MM.1S (cell line): ENCODE data around the gene NPLOC4.

Experiments
- DNase-seq: peaks from one replicate; pipeline ENCODE4 v3.0.0-alpha.2; 2015
- H2AFZ ChIP-seq: fragments of 300-600 bp; sonication (generic); 2 replicates; pipeline ENCODE4 v1.6.0; 2016; ENCODE audit warnings: antibody characterized with exemption, low read length
- H3F3A ChIP-seq: fragments of 300-600 bp; sonication (generic); 2 replicates; pipeline ENCODE4 v1.6.1; 2016; ENCODE audit warnings: mild to moderate bottlenecking, antibody characterized with exemption, low read length, moderate library complexity, mixed read lengths; ENCODE audit not compliant: insufficient read depth
- H3K27ac ChIP-seq: fragments of 300-600 bp; sonication (generic); 2 replicates; pipeline ENCODE4 v1.5.1; 2016; ENCODE audit warnings: mild to moderate bottlenecking, low read length
- H3K27me3 ChIP-seq: fragments of 300-600 bp; sonication (generic); replicated peaks from 2 replicates; pipeline ENCODE4 v1.6.0; 2016; ENCODE audit warnings: low read length; ENCODE audit not compliant: insufficient read depth
- H3K36me3 ChIP-seq: fragments of 300-600 bp; sonication (generic); replicated peaks from 2 replicates; pipeline ENCODE4 v1.6.1; 2016; ENCODE audit warnings: mild to moderate bottlenecking, low read length, mixed read lengths; ENCODE audit not compliant: insufficient read depth
- H3K4me1 ChIP-seq: fragments of 300-600 bp; sonication (generic); 2 replicates; pipeline ENCODE4 v1.6.1; 2016; ENCODE audit warnings: low read length, mixed read lengths
- H3K4me2 ChIP-seq: fragments of 300-600 bp; sonication (generic); 2 replicates; pipeline ENCODE4 v1.6.0; 2016; ENCODE audit warnings: low read depth, low read length
- H3K4me3 ChIP-seq: fragments of 300-600 bp; sonication (generic); 2 replicates; pipeline ENCODE4 v1.5.1; 2016; ENCODE audit warnings: low read length, mixed read lengths
- H3K79me2 ChIP-seq: fragments of 300-600 bp; sonication (generic); 2 replicates; pipeline ENCODE4 v1.6.1; 2016; ENCODE audit warnings: mixed run types, low read length, mixed read lengths
- H3K9ac ChIP-seq: fragments of 300-600 bp; sonication (generic); 2 replicates; pipeline ENCODE4 v1.6.1; 2016; ENCODE audit warnings: low read length, mixed read lengths
- H3K9me2 ChIP-seq: fragments of 300-600 bp; sonication (generic); replicated peaks from 2 replicates; pipeline ENCODE4 v1.6.1; 2016; ENCODE audit warnings: mild to moderate bottlenecking, low read length, mixed read lengths; ENCODE audit not compliant: insufficient read depth
- H3K9me3 ChIP-seq: fragments of 300-600 bp; sonication (generic); replicated peaks from 2 replicates; pipeline ENCODE4 v1.6.1; 2016; ENCODE audit warnings: mild to moderate bottlenecking, low read length, mixed read lengths; ENCODE audit not compliant: insufficient read depth
- H4K20me1 ChIP-seq: fragments of 300-600 bp; sonication (generic); 2 replicates; pipeline ENCODE4 v1.6.1; 2016; ENCODE audit warnings: mild to moderate bottlenecking, low read length, moderate library complexity, mixed read lengths; ENCODE audit not compliant: insufficient read depth
- EZH2 ChIP-seq: fragments of 300-600 bp; sonication (generic); optimal IDR thresholded peaks from 2 replicates; pipeline ENCODE3; 2017; ENCODE audit warnings: low read depth, mild to moderate bottlenecking, antibody characterized with exemption, low read length, mixed read lengths
- EZH2phosphoT487 ChIP-seq: fragments of 300-600 bp; sonication (generic); IDR thresholded peaks from 2 replicates; pipeline ENCODE4 v1.6.1; 2018; ENCODE audit warnings: antibody characterized with exemption, low read length
- TF ChIP-seq, protein P1 (sequence below): fragments of 300-600 bp; sonication (generic); IDR thresholded peaks from 2 replicates; pipeline ENCODE4 v1.5.1; 2016; ENCODE audit warnings: antibody characterized with exemption, low read length, mixed read lengths

Gene NPLOC4

GRCh38 chr17:81550285-81550684 lies 86.6 kb downstream of the NPLOC4 start:
- Histone ChIP-seq H3K27ac (no peak overlapping the region), H3K36me3 (no peaks in the 10 kb centered on the region), H3K4me3 (no peak overlapping the region), H3K4me1 (peaks cover 16% of the 10 kb centered on the region; the same call in 1 of the 2 replicates), H3K79me2 (peaks cover 27% of the 10 kb centered on the region), H3K9me3 (no peaks in the 10 kb centered on the region), H3K9me2 (no peaks in the 10 kb centered on the region), H3K27me3 (no peaks in the 10 kb centered on the region), H3K4me2 (no peak overlapping the region), H2AFZ (no peak overlapping the region), H4K20me1 (no peaks in the 10 kb centered on the region), H3F3A (peaks cover 22% of the 10 kb centered on the region), H3K9ac (no peak overlapping the region)
- no peak for TF ChIP-seq EZH2phosphoT487
- TF ChIP-seq EZH2, result no peak
- TF ChIP-seq, protein P1, sequence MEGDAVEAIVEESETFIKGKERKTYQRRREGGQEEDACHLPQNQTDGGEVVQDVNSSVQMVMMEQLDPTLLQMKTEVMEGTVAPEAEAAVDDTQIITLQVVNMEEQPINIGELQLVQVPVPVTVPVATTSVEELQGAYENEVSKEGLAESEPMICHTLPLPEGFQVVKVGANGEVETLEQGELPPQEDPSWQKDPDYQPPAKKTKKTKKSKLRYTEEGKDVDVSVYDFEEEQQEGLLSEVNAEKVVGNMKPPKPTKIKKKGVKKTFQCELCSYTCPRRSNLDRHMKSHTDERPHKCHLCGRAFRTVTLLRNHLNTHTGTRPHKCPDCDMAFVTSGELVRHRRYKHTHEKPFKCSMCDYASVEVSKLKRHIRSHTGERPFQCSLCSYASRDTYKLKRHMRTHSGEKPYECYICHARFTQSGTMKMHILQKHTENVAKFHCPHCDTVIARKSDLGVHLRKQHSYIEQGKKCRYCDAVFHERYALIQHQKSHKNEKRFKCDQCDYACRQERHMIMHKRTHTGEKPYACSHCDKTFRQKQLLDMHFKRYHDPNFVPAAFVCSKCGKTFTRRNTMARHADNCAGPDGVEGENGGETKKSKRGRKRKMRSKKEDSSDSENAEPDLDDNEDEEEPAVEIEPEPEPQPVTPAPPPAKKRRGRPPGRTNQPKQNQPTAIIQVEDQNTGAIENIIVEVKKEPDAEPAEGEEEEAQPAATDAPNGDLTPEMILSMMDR, result no peak
- DNase-seq, result no peak

- Histone ChIP-seq H3K4me2 (no peak overlapping the region), H4K20me1 (no peaks in the 10 kb centered on the region), H2AFZ (no peak overlapping the region), H3K27me3 (no peaks in the 10 kb centered on the region), H3K9me2 (no peaks in the 10 kb centered on the region), H3K36me3 (no peaks in the 10 kb centered on the region), H3K79me2 (peaks cover 27% of the 10 kb centered on the region), H3K27ac (no peak overlapping the region), H3K4me1 (peaks cover 16% of the 10 kb centered on the region; the same call in 1 of the 2 replicates), H3K4me3 (no peak overlapping the region), H3K9ac (no peak overlapping the region), H3K9me3 (no peaks in the 10 kb centered on the region), H3F3A (peaks cover 22% of the 10 kb centered on the region)
- DNase-seq, result no peak
- TF ChIP-seq, protein P1, result no peak
- no peak for TF ChIP-seq EZH2
- TF ChIP-seq EZH2phosphoT487, result no peak
Observed at GRCh38 chr17:81549826-81550225, 87.1 kb downstream of the NPLOC4 start.

- Histone ChIP-seq H3F3A (peaks cover 18% of the 10 kb centered on the region), H3K9me3 (no peaks in the 10 kb centered on the region), H3K4me3 (no peak overlapping the region), H3K36me3 (no peaks in the 10 kb centered on the region), H3K9me2 (no peaks in the 10 kb centered on the region), H3K9ac (no peak overlapping the region), H2AFZ (no peak overlapping the region), H4K20me1 (no peaks in the 10 kb centered on the region), H3K27me3 (no peaks in the 10 kb centered on the region), H3K4me2 (no peak overlapping the region), H3K79me2 (peaks cover 27% of the 10 kb centered on the region), H3K4me1 (peaks cover 12% of the 10 kb centered on the region; the same call in 1 of the 2 replicates), H3K27ac (no peak overlapping the region)
- DNase-seq, result no peak
- no peak for TF ChIP-seq EZH2
Observed at GRCh38 chr17:81549031-81549557, 87.8 kb downstream of the NPLOC4 start.

GRCh38 chr17:81547614-81547982 lies 89.3 kb downstream of the NPLOC4 start:
- H3K9ac ChIP-seq, result no peak overlapping the region
- TF ChIP-seq, protein P1, result no peak
- no peak for TF ChIP-seq EZH2phosphoT487
- no peak for TF ChIP-seq EZH2
- H3K36me3 ChIP-seq, result no peaks in the 10 kb centered on the region
- no peaks in the 10 kb centered on the region for H4K20me1 ChIP-seq
- peaks cover 3% of the 10 kb centered on the region for H3F3A ChIP-seq
- H3K4me1 ChIP-seq, result 0 out of 2 replicates have a peak, but pooled peaks cover 6% of the 10 kb centered on the region
- H3K4me3 ChIP-seq, result no peak overlapping the region
- no peak overlapping the region for H2AFZ ChIP-seq
- no peak overlapping the region for H3K4me2 ChIP-seq
- H3K27me3 ChIP-seq, result no peaks in the 10 kb centered on the region
- no peak overlapping the region for H3K27ac ChIP-seq
- peaks cover 27% of the 10 kb centered on the region for H3K79me2 ChIP-seq
- no peaks in the 10 kb centered on the region for H3K9me3 ChIP-seq
- H3K9me2 ChIP-seq, result no peaks in the 10 kb centered on the region
- DNase-seq, result no peak
